SW 1271 (cell line): ENCODE data around the gene LRRC1.

Experiments
- DNase-seq, 2 experiments: peaks; one replicate each; lab custom pipeline; 2025; lab: John Stamatoyannopoulos, UW

Gene LRRC1

GRCh38 chr6:53847796-53848314, 53.0 kb downstream of the LRRC1 start:
- no peak for DNase-seq

GRCh38 chr6:53850527-53850926, 55.7 kb downstream of the LRRC1 start:
- no peak for DNase-seq

- DNase-seq, result no peak
Observed at GRCh38 chr6:53851561-53851960, 56.8 kb downstream of the LRRC1 start.

GRCh38 chr6:53852805-53853204, 58.0 kb downstream of the LRRC1 start:
- no peak for DNase-seq

- DNase-seq, result no peak
Observed at GRCh38 chr6:53854843-53855567, 60.2 kb downstream of the LRRC1 start.

- no peak for DNase-seq
Observed at GRCh38 chr6:53855940-53856339, 61.1 kb downstream of the LRRC1 start.

- no peak for DNase-seq
Observed at GRCh38 chr6:53857318-53858094, 62.7 kb downstream of the LRRC1 start.

- no peak for DNase-seq
Observed at GRCh38 chr6:53858196-53858595, 63.4 kb downstream of the LRRC1 start.

- no peak for DNase-seq
Observed at GRCh38 chr6:53858913-53859312, 64.1 kb downstream of the LRRC1 start.

- no peak for DNase-seq
Observed at GRCh38 chr6:53860511-53860910, 65.7 kb downstream of the LRRC1 start.

- DNase-seq, result no peak
Observed at GRCh38 chr6:53861518-53861917, 66.7 kb downstream of the LRRC1 start.

- no peak for DNase-seq
Observed at GRCh38 chr6:53862662-53863462, 68.1 kb downstream of the LRRC1 start.

GRCh38 chr6:53864781-53865180, 70.0 kb downstream of the LRRC1 start:
- DNase-seq, result no peak

GRCh38 chr6:53866226-53866625, 71.4 kb downstream of the LRRC1 start:
- no peak for DNase-seq

GRCh38 chr6:53868626-53869025, 73.8 kb downstream of the LRRC1 start:
- no peak for DNase-seq

GRCh38 chr6:53869964-53870363, 75.2 kb downstream of the LRRC1 start:
- no peak for DNase-seq

- DNase-seq, result no peak
Observed at GRCh38 chr6:53873922-53874321, 79.1 kb downstream of the LRRC1 start.

GRCh38 chr6:53874964-53875363, 80.2 kb downstream of the LRRC1 start:
- no peak for DNase-seq

- DNase-seq, result no peak
Observed at GRCh38 chr6:53877151-53877550, 82.3 kb downstream of the LRRC1 start.

GRCh38 chr6:53878808-53879207, 84.0 kb downstream of the LRRC1 start:
- no peak for DNase-seq

GRCh38 chr6:53879608-53880007, 84.8 kb downstream of the LRRC1 start:
- DNase-seq, result no peak

GRCh38 chr6:53887316-53887715, 92.5 kb downstream of the LRRC1 start:
- DNase-seq, result no peak
